Head of caudate nucleus (tissue), 42 donors: ENCODE measurements around the gene IPO9.
A peak's percentile ranks its signal among the peaks of the same experiment; 100 is the strongest.

Experiments
- DNase-seq, 42 donors: peaks; one replicate each; pipeline versions ENCODE4 v3.0.0 to v3.0.0-alpha.2; 2020 to 2021; ENCODE audit warnings: mixed read lengths in 7 of 42
- intact Hi-C: fragments of 100-400 bp; cut with DNase I; formaldehyde crosslinking; loops from one replicate; pipeline ENCODE4 v1.15.0; 2022

The IPO9 gene

GRCh38 chr1:201828820-201829774 is at the start of gene IPO9:
Gene IPO9 (plus strand): TSS chr1:201829157. CDS start chr1:201829210, 53 bp downstream.
- intact Hi-C loops, result loop anchor here (5.0 kb wide), 2 partner anchors 63 to 128 kb away; partner anchors contain the start of gene TIMM17A
- DNase-seq, result peak; percentile 85 to 98 (median 94)

- no peak for DNase-seq
- intact Hi-C loops, result no loop called here
Measured at GRCh38 chr1:201779351-201779880, 49.5 kb upstream of the IPO9 start.

GRCh38 chr1:201780952-201781351 is 48.0 kb upstream of the IPO9 start:
- intact Hi-C loops, result no loop called here
- DNase-seq, result no peak

- no peak for DNase-seq
- intact Hi-C loops, result no loop called here
Measured at GRCh38 chr1:201781437-201781836, 47.5 kb upstream of the IPO9 start.

GRCh38 chr1:201782353-201782752 is 46.6 kb upstream of the IPO9 start:
- intact Hi-C loops, result no loop called here
- no peak for DNase-seq

GRCh38 chr1:201783058-201783457 is 45.9 kb upstream of the IPO9 start:
- intact Hi-C loops, result no loop called here
- DNase-seq, result no peak

GRCh38 chr1:201783572-201783971 is 45.4 kb upstream of the IPO9 start:
- intact Hi-C loops, result no loop called here
- peak in 2 of 42 donors; percentile 40 to 54 for DNase-seq

- intact Hi-C loops, result no loop called here
Measured at GRCh38 chr1:201785291-201785690, 43.7 kb upstream of the IPO9 start.

GRCh38 chr1:201786824-201787223 is 42.1 kb upstream of the IPO9 start:
- intact Hi-C loops, result no loop called here
- DNase-seq, result no peak

More at GRCh38 chr1:201785291-201785690, 43.7 kb upstream of the IPO9 start:
- no peak for DNase-seq

- intact Hi-C loops, result no loop called here
- no peak for DNase-seq
Measured at GRCh38 chr1:201788296-201788695, 40.7 kb upstream of the IPO9 start.

GRCh38 chr1:201789245-201789644 is 39.7 kb upstream of the IPO9 start:
- intact Hi-C loops, result no loop called here
- DNase-seq, result no peak

GRCh38 chr1:201790261-201790660 is 38.7 kb upstream of the IPO9 start:
- DNase-seq, result peak in 1 of 42 donors; percentile 37
- intact Hi-C loops, result loop anchor here (5.0 kb wide), 2 partner anchors 238 to 253 kb away; partner anchors contain the start of gene NAV1

GRCh38 chr1:201791051-201791778 is 37.7 kb upstream of the IPO9 start:
- intact Hi-C loops, result loop anchor here (5.0 kb wide), 2 partner anchors 239 to 254 kb away; partner anchors contain the start of gene NAV1
- DNase-seq, result peak in 34 of 42 donors; percentile 21 to 79 (median 54)

GRCh38 chr1:201791779-201792173 is 37.2 kb upstream of the IPO9 start:
- peak in 3 of 42 donors; percentile 27 to 48 (median 37) for DNase-seq

GRCh38 chr1:201792534-201793305 is 36.2 kb upstream of the IPO9 start:
- intact Hi-C loops, result loop anchor here (2.0 to 5.0 kb wide), 3 partner anchors 84 to 255 kb away; partner anchors contain the start of gene NAV1
- DNase-seq, result peak; percentile 63 to 95 (median 88)

More at GRCh38 chr1:201791779-201792173, 37.2 kb upstream of the IPO9 start:
- intact Hi-C loops, result loop anchor here (2.0 to 5.0 kb wide), 3 partner anchors 83 to 254 kb away; partner anchors contain the start of gene NAV1

GRCh38 chr1:201793306-201793925 is 35.5 kb upstream of the IPO9 start:
- DNase-seq, result no peak
- intact Hi-C loops, result loop anchor here (2.0 to 5.0 kb wide), 3 partner anchors 85 to 256 kb away; partner anchors contain the start of gene NAV1

GRCh38 chr1:201795066-201795465 is 33.9 kb upstream of the IPO9 start:
- DNase-seq, result peak in 1 of 42 donors; percentile 45

GRCh38 chr1:201800246-201800645 is 28.7 kb upstream of the IPO9 start:
- intact Hi-C loops, result no loop called here
- no peak for DNase-seq

More at GRCh38 chr1:201795066-201795465, 33.9 kb upstream of the IPO9 start:
- intact Hi-C loops, result no loop called here
